ENCODE results near the gene FAM107B. TPM values are rescaled to one million over a fixed set of nuclear protein-coding genes. Genes with fewer than 3 reads are reported as not detected.

FAM107B gene
- total and polyA plus RNA-seq, 2 of the 13 experiments (the other 11 are each of a cell fraction or from before 2014, with no cell fraction given) = 15.7 to 24.8 TPM

GRCh38 chr10:14550471-14550981 is 224.2 kb downstream of the FAM107B start (continued):
- TF ChIP-seq ZNF101 (CRISPR knock-in tag; IDR thresholded peaks at IDR 0.05; ENCODE audit: borderline replicate concordance, low read depth) (no peak), GABPA (IDR thresholded peaks at IDR 0.05; ENCODE audit: low read depth, low read length) (no peak), GABPA (CRISPR knock-in tag; IDR thresholded peaks at IDR 0.05; ENCODE audit: low read depth) (no peak), ZNF713 (CRISPR knock-in tag; IDR thresholded peaks at IDR 0.05) (no peak), HNRNPL (IDR thresholded peaks at IDR 0.05; ENCODE audit: low read depth, low read length) (no peak), CREB1 (IDR thresholded peaks at IDR 0.05) (no peak), CREB1 (CRISPR knock-in tag; IDR thresholded peaks at IDR 0.05) (peak; percentile 65; the same call in 1 of the 2 replicates), DR1 (CRISPR knock-in tag; IDR thresholded peaks at IDR 0.05) (no peak), CHD4 (IDR thresholded peaks at IDR 0.05; ENCODE audit: borderline replicate concordance, low read length) (no peak), SMAD3 (CRISPR knock-in tag; IDR thresholded peaks at IDR 0.05) (no peak), FOXP4 (CRISPR knock-in tag; IDR thresholded peaks at IDR 0.05) (peak; percentile 40; the same call in 1 of the 2 replicates), PLRG1 (conservative IDR thresholded peaks at IDR 0.05) (no peak), TCF7L2 (IDR thresholded peaks at IDR 0.05; ENCODE audit: low read depth, low read length) (no peak), KAT8 (CRISPR knock-in tag; IDR thresholded peaks at IDR 0.05) (no peak), FOXJ3 (CRISPR knock-in tag; IDR thresholded peaks at IDR 0.05; ENCODE audit: borderline replicate concordance) (peak; percentile 26; the same call in 1 of the 2 replicates), HMG20B (CRISPR knock-in tag; conservative IDR thresholded peaks at IDR 0.05) (0 out of 2 replicates have a peak, but pooled peaks have one; percentile 17), HBP1 (CRISPR knock-in tag; IDR thresholded peaks at IDR 0.05; ENCODE audit: low read depth) (no peak), ZNF598 (CRISPR knock-in tag; IDR thresholded peaks at IDR 0.05; ENCODE audit: borderline replicate concordance) (no peak), PRPF4 (IDR thresholded peaks at IDR 0.05; ENCODE audit: low read depth, low read length, poor library complexity, severe bottlenecking) (no peak), ZBED4 (CRISPR knock-in tag; IDR thresholded peaks at IDR 0.05; ENCODE audit: borderline replicate concordance) (no peak), NFYB (CRISPR knock-in tag; IDR thresholded peaks at IDR 0.05) (peak; percentile 39; the same call in 1 of the 2 replicates), HDAC2 (CRISPR knock-in tag; IDR thresholded peaks at IDR 0.05) (0 out of 2 replicates have a peak, but pooled peaks have one; percentile 15), ZSCAN22 (CRISPR knock-in tag; IDR thresholded peaks at IDR 0.05) (no peak), ZFAT (CRISPR knock-in tag; conservative IDR thresholded peaks at IDR 0.05) (no peak), ZNF580 (CRISPR knock-in tag; IDR thresholded peaks at IDR 0.05; ENCODE audit: borderline replicate concordance, low read depth) (no peak), ZNF614 (CRISPR knock-in tag; IDR thresholded peaks at IDR 0.05; ENCODE audit: borderline replicate concordance) (no peak)
